GM12878 (cell line): Measurements from ENCODE around the gene FGD6.

Experiments
- EP300 ChIP-seq, 2 experiments: fragments of 150-350 bp in 1 of 2; IDR thresholded peaks; 2 replicates each; pipeline ENCODE4 v1.6.1; 2011 to 2012; ENCODE audit warnings: low read depth in 2 of 2, low read length in 2 of 2, borderline replicate concordance in 1 of 2, improper control_type of control experiment in 1 of 2, inconsistent platforms in 1 of 2; ENCODE audit not compliant: control insufficient read depth in 1 of 2
- EZH2 ChIP-seq: IDR thresholded peaks from 2 replicates; pipeline ENCODE4 v1.6.1; 2012; ENCODE audit warnings: low read depth, mild to moderate bottlenecking, control low read depth, inconsistent platforms, low read length, borderline replicate concordance; ENCODE audit not compliant: control insufficient read depth
- MTA2 ChIP-seq: fragments of 450-650 bp; IDR thresholded peaks from 2 replicates; pipeline ENCODE4 v1.6.1; 2016; ENCODE audit warnings: low read depth, mild to moderate bottlenecking, moderate library complexity
- NFIC ChIP-seq: IDR thresholded peaks from 2 replicates; pipeline ENCODE4 v1.6.1; 2012; ENCODE audit warnings: low read depth, mild to moderate bottlenecking, inconsistent platforms, low read length, moderate library complexity
- POLR2AphosphoS5 ChIP-seq: IDR thresholded peaks from 2 replicates; pipeline ENCODE4 v1.6.1; 2011; ENCODE audit warnings: mild to moderate bottlenecking, low read length, inconsistent platforms
- SMC3 ChIP-seq: IDR thresholded peaks from 2 replicates; pipeline ENCODE4 v1.6.1; 2011; ENCODE audit warnings: low read length, improper control_type of control experiment, borderline replicate concordance
- SUZ12 ChIP-seq: fragments of 200-600 bp; sonication (generic); IDR thresholded peaks from one replicate; pipeline ENCODE4 v1.6.1; 2018; ENCODE audit warnings: antibody characterized with exemption, mild to moderate bottlenecking; ENCODE audit not compliant: unreplicated experiment
- TCF7 ChIP-seq: IDR thresholded peaks from 2 replicates; pipeline ENCODE4 v1.6.1; 2014; ENCODE audit warnings: antibody characterized with exemption, borderline replicate concordance
- YY1 ChIP-seq: IDR thresholded peaks from 2 replicates; pipeline ENCODE4 v1.6.1; 2011; ENCODE audit warnings: low read depth, mild to moderate bottlenecking, low read length
- ZBED1 ChIP-seq: IDR thresholded peaks from 2 replicates; pipeline ENCODE4 v1.6.1; 2016; ENCODE audit warnings: borderline replicate concordance
- TF ChIP-seq, protein P1 (sequence below), 3 experiments: IDR thresholded peaks in 2 of 3; conservative IDR thresholded peaks in 1 of 3; 2 replicates each; pipeline ENCODE4 v1.5.1; 2011; ENCODE audit warnings: low read depth in 3 of 3, low read length in 3 of 3, mild to moderate bottlenecking in 3 of 3, control low read depth in 2 of 3, moderate library complexity in 2 of 3, inconsistent platforms in 1 of 3, mixed read lengths in 1 of 3; ENCODE audit not compliant: control insufficient read depth in 2 of 3, insufficient read depth in 1 of 3; ENCODE audit errors: extremely low read depth in 1 of 3

DNA sequence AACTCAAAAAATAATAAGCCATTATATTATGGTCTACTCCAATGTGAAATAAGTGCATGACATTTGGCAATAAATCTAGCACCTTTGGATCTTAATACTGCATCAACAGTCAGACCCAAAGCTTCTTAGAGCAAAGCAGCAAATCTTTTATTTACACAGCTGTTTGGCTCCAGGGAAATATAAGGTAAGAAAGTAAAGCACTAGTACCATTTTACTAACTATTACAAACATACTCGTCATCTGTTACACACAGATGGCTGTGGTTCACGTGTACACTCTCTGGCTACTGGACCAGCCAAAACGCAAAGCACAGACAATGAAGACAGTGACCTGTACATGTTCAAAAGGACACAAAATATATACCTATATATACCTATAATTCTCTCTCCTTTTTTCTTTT, 2.8 kb downstream of the FGD6 start:
- TF ChIP-seq MTA2 (no peak), POLR2AphosphoS5 (no peak), SMC3 (no peak), YY1 (no peak), NFIC (no peak), ZBED1 (no peak), SUZ12 (no peak), EZH2 (no peak), EP300 (IDR thresholded peaks at IDR 0.05; ENCODE audit: borderline replicate concordance in 1 of 2, control insufficient read depth in 1 of 2, low read depth in 2 of 2, low read length in 2 of 2) (no peak), TCF7 (no peak)
- TF ChIP-seq, protein P1, sequence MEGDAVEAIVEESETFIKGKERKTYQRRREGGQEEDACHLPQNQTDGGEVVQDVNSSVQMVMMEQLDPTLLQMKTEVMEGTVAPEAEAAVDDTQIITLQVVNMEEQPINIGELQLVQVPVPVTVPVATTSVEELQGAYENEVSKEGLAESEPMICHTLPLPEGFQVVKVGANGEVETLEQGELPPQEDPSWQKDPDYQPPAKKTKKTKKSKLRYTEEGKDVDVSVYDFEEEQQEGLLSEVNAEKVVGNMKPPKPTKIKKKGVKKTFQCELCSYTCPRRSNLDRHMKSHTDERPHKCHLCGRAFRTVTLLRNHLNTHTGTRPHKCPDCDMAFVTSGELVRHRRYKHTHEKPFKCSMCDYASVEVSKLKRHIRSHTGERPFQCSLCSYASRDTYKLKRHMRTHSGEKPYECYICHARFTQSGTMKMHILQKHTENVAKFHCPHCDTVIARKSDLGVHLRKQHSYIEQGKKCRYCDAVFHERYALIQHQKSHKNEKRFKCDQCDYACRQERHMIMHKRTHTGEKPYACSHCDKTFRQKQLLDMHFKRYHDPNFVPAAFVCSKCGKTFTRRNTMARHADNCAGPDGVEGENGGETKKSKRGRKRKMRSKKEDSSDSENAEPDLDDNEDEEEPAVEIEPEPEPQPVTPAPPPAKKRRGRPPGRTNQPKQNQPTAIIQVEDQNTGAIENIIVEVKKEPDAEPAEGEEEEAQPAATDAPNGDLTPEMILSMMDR (IDR thresholded peaks at IDR 0.05 in 2 of 3, conservative IDR thresholded peaks at IDR 0.05 in 1 of 3; ENCODE audit: control insufficient read depth in 2 of 3, extremely low read depth in 1 of 3, insufficient read depth in 1 of 3, low read depth in 3 of 3, low read length in 3 of 3) = no peak
